ENCODE results near the gene KDM5A.
"Not testable (repeated sequence)": the region's sequence is repeated elsewhere in the genome, so short reads cannot be mapped to it uniquely, and the experiment has no call there.

KDM5A gene

GRCh38 chr12:254039-254438 lies 135.1 kb downstream of the KDM5A start:
- DNase-seq: no peak
- TF ChIP-seq POLR2A (IDR thresholded peaks at IDR 0.05; ENCODE audit: low read length): no peak
- TF ChIP-seq GATA1 (IDR thresholded peaks at IDR 0.05; ENCODE audit: low read depth, low read length): no peak

GRCh38 chr12:253116-253831 lies 135.8 kb downstream of the KDM5A start:
- TF ChIP-seq POLR2A (IDR thresholded peaks at IDR 0.05; ENCODE audit: low read length) (no peak), GATA1 (IDR thresholded peaks at IDR 0.05; ENCODE audit: low read depth, low read length) (no peak)
- no peak for DNase-seq

GRCh38 chr12:252636-253035 lies 136.5 kb downstream of the KDM5A start:
- no peak for TF ChIP-seq GATA1 (IDR thresholded peaks at IDR 0.05; ENCODE audit: low read depth, low read length)
- TF ChIP-seq POLR2A (IDR thresholded peaks at IDR 0.05; ENCODE audit: low read length): no peak
- no peak for DNase-seq

- TF ChIP-seq GATA1 (IDR thresholded peaks at IDR 0.05; ENCODE audit: low read depth, low read length): no peak
- TF ChIP-seq POLR2A (IDR thresholded peaks at IDR 0.05; ENCODE audit: low read length): no peak
- DNase-seq: peak in 1 of 2 experiments; percentile 14
Measured at GRCh38 chr12:247271-247670, 141.8 kb downstream of the KDM5A start.

GRCh38 chr12:243381-243780 lies 145.7 kb downstream of the KDM5A start:
- no peak for TF ChIP-seq GATA1 (IDR thresholded peaks at IDR 0.05; ENCODE audit: low read depth, low read length)
- no peak for TF ChIP-seq POLR2A (IDR thresholded peaks at IDR 0.05; ENCODE audit: low read length)

DNA sequence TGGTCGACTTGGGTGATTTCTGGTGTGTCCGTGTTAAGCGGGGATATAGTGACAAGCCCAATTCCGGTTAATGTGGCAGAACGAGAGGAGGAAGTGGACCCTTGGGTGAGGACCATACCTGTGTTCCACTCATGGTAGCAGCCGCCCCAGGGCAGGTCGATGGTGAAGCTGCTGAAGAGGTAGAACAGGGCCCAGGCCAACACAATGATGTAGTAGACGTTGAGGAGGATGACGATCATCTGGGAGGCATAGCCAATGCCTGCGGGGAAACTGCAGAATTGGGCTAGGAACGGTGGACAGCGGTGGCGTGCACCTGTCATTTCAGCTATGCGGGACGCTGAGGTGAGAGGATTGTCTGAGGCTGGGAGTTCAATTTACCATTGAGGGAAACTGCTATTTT lies 146.6 kb downstream of the KDM5A start:
- TF ChIP-seq POLR2A (IDR thresholded peaks at IDR 0.05; ENCODE audit: low read length): no peak
- no peak for TF ChIP-seq GATA1 (IDR thresholded peaks at IDR 0.05; ENCODE audit: low read depth, low read length)
- DNase-seq: no peak

More at GRCh38 chr12:243381-243780, 145.7 kb downstream of the KDM5A start:
- no peak for DNase-seq

GRCh38 chr12:241266-241665 lies 147.9 kb downstream of the KDM5A start:
- DNase-seq: no peak
- TF ChIP-seq POLR2A (IDR thresholded peaks at IDR 0.05; ENCODE audit: low read length) (no peak), GATA1 (IDR thresholded peaks at IDR 0.05; ENCODE audit: low read depth, low read length) (no peak)

DNA sequence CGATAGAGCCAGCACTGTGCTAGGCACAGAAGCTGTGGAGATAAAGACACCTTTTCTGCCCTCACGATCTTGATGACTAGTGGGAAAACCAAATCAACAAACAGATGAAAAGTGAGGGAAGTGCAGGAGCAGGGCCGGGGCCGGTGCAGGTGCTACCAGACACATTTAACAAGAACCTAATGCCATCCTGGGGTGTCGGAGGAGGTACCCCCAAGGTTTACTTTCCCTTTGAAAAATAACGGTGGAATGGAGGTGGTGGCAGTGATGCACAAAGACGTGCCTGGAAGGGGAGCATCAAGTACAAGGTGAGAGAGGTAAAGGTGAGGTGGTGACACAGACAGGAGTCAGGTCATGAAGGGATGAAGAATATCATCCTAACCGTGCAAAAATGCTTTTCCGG lies 148.6 kb downstream of the KDM5A start:
- no peak for DNase-seq
- no peak for TF ChIP-seq GATA1 (IDR thresholded peaks at IDR 0.05; ENCODE audit: low read depth, low read length)
- no peak for TF ChIP-seq POLR2A (IDR thresholded peaks at IDR 0.05; ENCODE audit: low read length)

DNA sequence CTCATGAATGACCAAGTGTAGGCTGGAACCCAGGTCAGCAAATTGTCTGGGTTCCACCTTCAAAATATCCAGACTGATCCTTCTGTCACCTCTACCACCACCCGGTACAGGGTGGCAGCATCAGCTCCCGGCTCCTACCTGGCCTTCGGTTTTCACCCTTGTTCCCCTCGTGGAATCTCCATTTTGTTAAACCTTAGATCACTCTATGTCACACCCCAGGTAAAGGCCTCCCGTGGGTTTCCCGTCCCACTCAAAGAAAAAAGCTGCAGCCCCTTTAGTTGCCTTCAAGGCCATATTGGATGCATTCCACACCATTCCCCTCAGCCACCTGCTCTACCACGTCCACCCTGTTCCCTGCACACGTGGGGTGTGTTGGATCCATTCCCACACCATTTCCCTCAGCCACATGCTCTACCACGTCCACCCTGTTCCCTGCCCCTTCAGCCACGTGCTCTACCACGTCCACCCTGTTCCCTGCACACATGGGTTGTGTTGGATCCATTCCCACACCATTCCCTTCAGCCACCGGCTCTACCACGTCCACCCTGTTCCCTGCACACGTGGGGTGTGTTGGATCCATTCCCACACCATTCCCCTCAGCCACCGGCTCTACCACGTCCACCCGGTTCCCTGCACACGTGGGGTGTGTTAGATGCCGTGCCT lies 150.3 kb downstream of the KDM5A start:
- TF ChIP-seq POLR2A (IDR thresholded peaks at IDR 0.05; ENCODE audit: low read length): no peak
- TF ChIP-seq GATA1 (IDR thresholded peaks at IDR 0.05; ENCODE audit: low read depth, low read length): no peak
- no peak for DNase-seq

DNA sequence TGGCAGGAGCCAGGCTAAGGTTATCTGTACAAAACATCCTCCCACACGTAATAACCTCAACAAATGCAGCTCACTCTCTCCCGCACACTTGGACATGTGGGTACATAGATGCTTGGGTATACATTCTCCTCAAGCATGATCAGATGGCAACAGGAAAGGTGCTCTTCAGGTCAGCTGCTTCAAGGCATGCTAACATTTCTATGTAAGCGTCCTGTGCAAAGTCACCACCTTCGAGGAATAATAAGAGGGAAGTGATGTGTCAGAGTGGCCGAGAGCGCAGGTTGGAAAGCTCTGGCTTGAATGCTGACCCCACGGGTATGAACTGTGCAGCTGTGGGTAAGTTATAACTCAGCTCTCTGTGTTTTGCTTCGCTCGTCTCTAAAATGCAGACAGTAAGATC lies 151.0 kb downstream of the KDM5A start:
- no peak for DNase-seq

DNA sequence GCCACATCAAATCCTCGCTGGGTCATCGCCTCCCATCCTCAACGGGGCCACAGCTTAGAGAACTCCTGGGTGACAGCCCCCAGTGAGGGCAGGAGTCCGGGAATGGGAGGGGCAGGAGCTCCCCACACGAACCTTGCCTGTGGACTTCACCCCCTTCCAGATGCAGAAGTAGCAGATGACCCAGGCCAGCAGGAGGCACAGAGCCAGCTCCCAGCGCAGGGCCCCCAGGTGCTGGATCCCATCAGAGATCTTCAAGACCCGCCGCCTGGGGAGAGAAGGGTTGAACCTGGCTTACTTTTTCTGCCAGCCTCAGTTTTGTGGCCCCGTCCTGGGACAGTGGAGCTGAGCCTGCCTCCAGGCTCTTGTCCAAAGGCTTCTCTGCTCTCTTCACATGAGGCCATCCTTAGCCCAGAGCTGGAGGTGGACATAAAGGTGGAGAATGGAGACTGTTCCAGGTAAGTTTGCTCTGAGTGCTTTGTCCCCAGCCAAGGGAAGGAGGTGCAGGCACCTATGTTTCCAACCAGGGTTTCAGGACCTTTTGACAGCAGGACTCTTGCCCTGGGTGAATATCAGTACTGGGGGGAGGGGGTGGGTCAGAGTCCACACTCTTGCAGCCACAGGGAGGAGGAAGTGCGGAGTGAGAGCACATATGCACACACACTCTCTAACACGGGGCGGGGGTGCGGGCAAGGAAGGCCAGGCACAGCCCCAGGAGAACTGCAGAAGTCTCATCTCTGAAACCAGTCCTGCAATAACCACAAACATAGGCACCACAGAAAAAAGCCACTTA lies 151.9 kb downstream of the KDM5A start:
- DNase-seq: no peak
- TF ChIP-seq GATA1 (IDR thresholded peaks at IDR 0.05; ENCODE audit: low read depth, low read length): no peak
- no peak for TF ChIP-seq POLR2A (IDR thresholded peaks at IDR 0.05; ENCODE audit: low read length)

More for the DNA sequence above, 151.0 kb downstream of the KDM5A start:
- TF ChIP-seq GATA1 (IDR thresholded peaks at IDR 0.05; ENCODE audit: low read depth, low read length) (no peak), POLR2A (IDR thresholded peaks at IDR 0.05; ENCODE audit: low read length) (no peak)

- TF ChIP-seq GATA1 (IDR thresholded peaks at IDR 0.05; ENCODE audit: low read depth, low read length) (no peak), POLR2A (IDR thresholded peaks at IDR 0.05; ENCODE audit: low read length) (no peak)
- DNase-seq: no peak
Measured at GRCh38 chr12:236445-236844, 152.7 kb downstream of the KDM5A start.

GRCh38 chr12:235967-236366 lies 153.2 kb downstream of the KDM5A start:
- not testable (repeated sequence) for DNase-seq

GRCh38 chr12:234891-235415 lies 154.2 kb downstream of the KDM5A start:
- TF ChIP-seq GATA1 (IDR thresholded peaks at IDR 0.05; ENCODE audit: low read depth, low read length) (no peak), POLR2A (IDR thresholded peaks at IDR 0.05; ENCODE audit: low read length) (no peak)
- DNase-seq: no peak

Data from erythroblast (primary cell).